GM10248 (cell line): ENCODE results near the gene SNRNP35.
A peak's percentile ranks its signal among the peaks of the same experiment; 100 is the strongest.

Experiments
- CTCF ChIA-PET: fragments of 300-600 bp; sonication (Branson Sonifier 250); formaldehyde crosslinking; extraction: SDS; loops from one replicate; lab custom pipeline; 2021; ENCODE audit warnings: antibody characterized with exemption; lab: Yijun Ruan, JAX
- POLR2A ChIA-PET: fragments of 350-650 bp; sonication (Branson Sonifier 250); formaldehyde crosslinking; extraction: SDS; loops from one replicate; lab custom pipeline; 2020; ENCODE audit warnings: antibody characterized with exemption; lab: Yijun Ruan, JAX
- DNase-seq: peaks from one replicate; pipeline ENCODE4 v3.0.0; 2012; ENCODE audit errors: extremely low spot score
- CTCF ChIP-seq: IDR thresholded peaks from 2 replicates; pipeline ENCODE4 v1.5.1; 2012; ENCODE audit warnings: mild to moderate bottlenecking, low read depth; ENCODE audit errors: extremely low read depth, missing control alignments, control extremely low read depth

SNRNP35 gene

GRCh38 chr12:123441523-123442164 is 16.3 kb upstream of the SNRNP35 start:
- ChIA-PET POLR2A (interaction anchor here (0.6 to 1.4 kb wide), 4 partner anchors 8 to 182 kb away, joined by 3 to 5 read pairs (median 4); no protein-coding TSS in a partner anchor), CTCF (interaction anchor here (1.0 to 1.6 kb wide), 5 partner anchors 10 to 114 kb away, joined by 3 to 5 read pairs (median 3); no protein-coding TSS in a partner anchor)
- no peak for TF ChIP-seq CTCF
- DNase-seq, result peak; percentile 65

- DNase-seq, result no peak
- ChIA-PET POLR2A (interaction anchor here (0.6 to 1.4 kb wide), 2 partner anchors 10 to 11 kb away, joined by 4 to 8 read pairs; no protein-coding TSS in a partner anchor), CTCF (interaction anchor here (1.2 to 1.7 kb wide), 3 partner anchors 14 to 140 kb away, joined by 3 read pairs; partner anchors contain the start of gene SNRNP35)
- TF ChIP-seq CTCF, result no peak
Measured at GRCh38 chr12:123442774-123443173, 15.2 kb upstream of the SNRNP35 start.

GRCh38 chr12:123444092-123445026 is 13.6 kb upstream of the SNRNP35 start:
- ChIA-PET CTCF (interaction anchor here (1.3 to 1.7 kb wide), 4 partner anchors 8 to 139 kb away, joined by 3 to 6 read pairs (median 4); partner anchors contain the start of genes RILPL2 and SNRNP35), POLR2A (interaction anchor here (0.6 kb wide), 2 partner anchors 79 to 930 kb away, joined by 3 to 8 read pairs; no protein-coding TSS in a partner anchor)
- no peak for TF ChIP-seq CTCF
- no peak for DNase-seq

- DNase-seq, result no peak
- ChIA-PET POLR2A (interaction anchor here (0.7 to 1.0 kb wide), 4 partner anchors 14 to 19 kb away, joined by 3 to 8 read pairs (median 4); no protein-coding TSS in a partner anchor), CTCF (interaction anchor here (1.0 to 1.7 kb wide), 3 partner anchors 9 to 18 kb away, joined by 4 to 6 read pairs (median 4); partner anchors contain the start of gene RILPL2)
- TF ChIP-seq CTCF, result no peak
Measured at GRCh38 chr12:123445388-123446332, 12.3 kb upstream of the SNRNP35 start.

GRCh38 chr12:123446333-123446713 is 11.6 kb upstream of the SNRNP35 start:
- TF ChIP-seq CTCF, result no peak
- DNase-seq, result no peak
- CTCF ChIA-PET, result no interaction called here
- POLR2A ChIA-PET, result interaction anchor here (0.7 to 0.9 kb wide), 3 partner anchors 14 to 19 kb away, joined by 3 to 8 read pairs (median 4); no protein-coding TSS in a partner anchor
